GM21737 (cell line): ENCODE data around the gene MTCL3.

Experiments used
- ATAC-seq: cut with Tn5 transposase; IDR thresholded peaks from one replicate; pipeline ENCODE4 v1.9.1; 2021; ENCODE audit warnings: mild to moderate bottlenecking, moderate library complexity; ENCODE audit not compliant: unreplicated experiment

Gene MTCL3

DNA sequence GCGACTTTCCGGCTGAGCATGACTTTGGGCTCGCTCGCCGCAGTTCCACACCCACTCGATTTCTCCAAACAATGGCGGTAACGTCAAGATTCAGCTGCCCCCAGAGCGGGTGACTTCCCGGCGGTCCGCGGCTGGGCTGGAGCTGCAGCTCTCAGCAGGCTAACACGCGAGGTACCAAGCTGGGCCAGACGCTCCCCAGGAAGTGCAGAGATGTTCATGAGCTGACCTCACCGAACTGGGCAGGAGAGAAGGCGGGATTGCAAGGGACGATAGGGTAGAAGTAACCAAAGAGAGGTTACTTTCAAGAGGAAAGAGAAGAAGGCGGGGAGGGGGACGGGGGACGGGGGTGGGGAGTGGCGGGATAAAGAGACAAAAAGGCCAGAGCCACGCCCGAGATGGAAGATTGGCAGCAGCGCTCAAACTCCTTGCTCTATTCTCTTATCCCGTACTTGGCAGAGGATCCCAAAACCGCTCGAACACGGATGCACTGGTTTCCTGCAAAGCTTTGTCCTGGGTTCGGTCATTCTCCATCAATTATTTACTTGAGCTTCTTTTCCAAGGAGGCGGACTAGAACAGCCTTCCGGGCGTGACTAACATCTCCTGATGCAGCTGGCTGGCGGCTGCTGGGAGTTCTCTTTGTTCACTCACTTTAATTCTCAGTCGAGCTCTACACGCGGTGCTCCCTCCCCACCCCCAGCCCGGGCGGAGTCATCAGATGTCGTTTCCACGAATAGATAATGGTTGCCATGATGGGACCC is at the start of gene MTCL3:
Gene MTCL3 (minus strand): TSS at position 626 of the 759 bp plus-strand sequence.
- ATAC-seq: no peak

DNA sequence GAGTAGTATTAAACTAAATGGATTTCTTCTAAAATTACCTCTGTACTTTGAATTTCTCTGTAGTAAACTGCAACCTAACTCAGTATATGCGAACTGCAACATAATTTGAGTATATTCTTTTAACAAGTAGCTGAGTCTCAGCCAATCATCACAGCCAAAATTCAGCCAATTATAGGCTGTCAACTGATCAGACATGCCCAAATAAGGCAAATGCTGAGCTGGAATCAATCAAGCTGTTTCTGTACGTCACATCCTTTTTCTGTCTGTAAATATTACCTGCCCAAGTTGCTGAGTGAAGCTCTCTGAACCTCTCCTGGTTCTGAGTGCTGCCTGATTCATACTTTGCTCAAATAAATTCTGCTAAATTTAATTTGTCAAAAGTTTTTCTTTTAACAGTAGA is 48.3 kb upstream of the MTCL3 start:
- no peak for ATAC-seq

DNA sequence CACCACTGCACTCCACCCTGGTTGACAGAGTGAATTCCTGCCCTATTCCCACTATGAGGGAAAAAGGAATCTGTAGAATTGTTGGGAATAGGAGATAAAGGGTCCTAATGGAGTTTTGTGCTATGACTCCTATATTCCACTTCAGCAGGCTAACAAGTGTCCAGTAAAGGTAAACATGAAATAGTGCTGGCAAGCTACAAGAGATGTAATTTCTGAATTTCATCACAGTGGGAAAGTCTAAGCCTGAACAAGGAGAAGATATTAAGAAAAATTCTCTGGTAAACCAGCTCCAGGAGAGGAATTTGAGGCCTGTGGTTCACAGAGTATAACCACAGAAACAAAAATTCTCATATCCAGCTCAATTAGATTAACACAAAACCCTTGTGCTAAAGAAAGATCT is 47.5 kb upstream of the MTCL3 start:
- no peak for ATAC-seq

DNA sequence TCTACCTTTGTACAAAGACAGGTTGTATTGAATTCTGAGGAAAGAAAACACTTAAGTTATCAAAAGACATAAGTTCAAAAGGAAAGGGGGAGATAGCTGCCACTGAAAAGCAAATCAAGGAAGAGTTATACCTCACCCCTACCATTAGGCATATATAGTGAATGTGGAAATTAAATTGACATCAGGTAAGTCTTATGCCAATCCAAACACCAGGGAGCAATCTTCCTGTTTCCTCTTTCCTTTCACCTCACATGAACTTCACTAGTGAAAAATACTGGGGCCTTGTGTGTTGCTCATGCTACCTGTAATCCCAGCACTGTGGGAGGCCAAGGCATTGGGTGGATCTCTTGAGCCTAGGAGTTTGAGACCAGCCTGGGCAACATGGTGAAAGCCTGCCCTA is 47.0 kb upstream of the MTCL3 start:
- no peak for ATAC-seq

DNA sequence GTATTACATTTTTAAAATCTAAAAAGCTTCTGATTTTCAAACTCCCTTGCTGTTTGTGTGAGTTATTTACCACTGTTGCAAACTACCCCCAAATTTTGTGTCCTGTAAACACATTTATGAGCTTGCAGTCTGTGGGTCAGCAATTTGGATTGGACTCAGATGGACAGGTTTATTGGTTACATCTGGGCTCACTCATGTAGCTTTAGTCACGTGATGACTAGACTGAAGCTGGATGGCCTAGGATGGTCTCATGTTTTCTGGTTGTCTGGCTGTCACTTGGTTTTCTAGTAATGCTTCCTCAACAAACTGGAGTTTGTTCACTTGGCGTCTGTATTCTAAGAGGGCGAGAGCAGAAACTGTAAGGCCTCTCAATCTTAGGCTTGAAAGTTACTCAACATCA is 45.6 kb upstream of the MTCL3 start:
- ATAC-seq: no peak

DNA sequence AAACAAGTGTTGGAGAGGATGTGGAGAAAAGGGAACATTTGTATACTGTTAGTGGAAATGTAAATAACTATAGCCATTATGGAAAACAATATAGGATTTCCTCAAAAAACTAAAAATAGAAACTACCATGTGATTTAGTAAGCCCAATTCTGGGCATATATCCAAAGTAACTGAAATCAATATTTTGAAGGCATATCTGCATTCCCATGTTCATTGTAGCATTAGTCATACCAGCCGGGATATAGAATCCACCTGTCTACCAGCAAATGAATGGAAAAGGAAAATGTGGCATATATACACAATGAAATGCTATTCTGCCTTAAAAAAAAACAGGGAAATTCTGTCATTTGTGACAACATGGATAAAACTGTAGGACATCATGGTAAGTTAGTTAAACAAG is 42.5 kb upstream of the MTCL3 start:
- ATAC-seq: no peak

DNA sequence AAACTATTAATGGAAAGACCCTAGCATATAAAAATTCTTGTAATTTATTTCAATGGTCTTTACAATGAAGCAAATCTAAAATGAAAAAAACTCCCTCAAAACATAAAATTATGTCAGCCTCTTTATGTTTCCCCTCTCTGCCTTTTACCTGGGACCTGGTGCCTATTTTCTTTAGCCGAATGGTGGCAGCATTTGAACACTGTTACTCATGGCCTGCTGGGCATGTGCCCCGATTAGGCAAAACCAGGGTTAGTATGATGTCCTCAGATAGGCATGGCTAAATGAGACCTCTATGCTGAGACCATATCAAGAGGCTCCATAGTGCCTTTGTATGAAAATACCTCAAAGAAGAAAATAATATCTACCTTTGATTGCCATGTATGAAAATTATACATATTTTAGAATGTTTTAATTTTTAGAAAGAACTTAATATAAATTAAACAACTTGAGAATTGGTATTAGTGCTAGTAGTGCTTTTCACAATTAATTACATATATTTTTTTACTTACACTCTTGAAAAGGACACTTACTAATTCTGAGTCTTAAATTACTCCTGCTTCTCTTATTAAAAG is 35.4 kb upstream of the MTCL3 start:
- no peak for ATAC-seq

DNA sequence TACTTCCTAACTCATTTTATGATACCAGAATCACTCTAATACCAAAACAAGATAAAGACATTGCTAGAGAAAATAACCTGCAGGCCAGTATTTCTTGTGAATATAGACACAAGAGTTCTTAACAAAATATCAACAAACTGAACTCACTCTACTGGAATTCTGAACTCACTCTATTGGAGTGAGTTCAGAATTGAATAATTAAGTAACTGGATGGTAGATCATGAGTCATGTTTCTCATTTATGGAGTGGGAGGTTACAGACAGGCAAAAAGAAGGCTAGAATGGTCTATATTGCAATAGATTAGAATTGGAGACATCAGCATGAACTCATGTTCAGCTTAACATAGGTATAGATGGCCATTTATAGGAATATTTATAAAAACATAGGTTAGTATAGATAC is 31.3 kb upstream of the MTCL3 start:
- no peak for ATAC-seq

DNA sequence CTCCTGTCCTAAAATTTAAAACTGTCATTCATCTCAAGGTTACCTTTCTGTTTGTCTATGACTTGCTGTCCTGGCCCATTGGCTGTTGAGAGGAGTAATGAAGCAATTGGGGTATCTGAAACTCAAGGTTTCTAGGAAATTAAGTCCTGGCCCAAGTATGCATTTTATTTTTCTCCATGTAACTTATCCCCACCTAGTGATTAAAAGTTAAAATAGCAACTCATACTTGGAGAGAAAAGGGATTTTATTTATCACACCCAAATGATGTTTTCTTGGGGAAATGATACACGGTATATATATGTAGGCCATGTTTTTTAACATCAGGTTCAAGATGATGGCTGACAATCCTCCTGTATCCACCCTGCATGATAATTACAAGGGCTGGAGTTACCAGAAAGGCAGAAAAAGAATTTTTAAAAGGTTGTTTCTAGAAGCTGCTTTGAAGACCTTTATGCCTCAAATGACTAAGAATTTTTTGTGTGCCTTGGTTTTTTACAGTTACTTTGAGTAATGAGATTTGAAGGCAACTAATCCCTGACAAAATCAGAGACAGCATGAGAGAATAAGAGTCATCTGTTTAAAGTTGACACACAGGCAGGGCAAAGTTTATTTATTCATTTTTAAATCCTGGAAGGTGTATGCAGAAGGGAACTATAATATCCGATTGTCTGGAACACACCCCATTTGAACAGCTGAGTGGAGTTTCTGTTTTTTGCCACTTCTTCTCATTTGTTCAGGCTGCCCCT is 28.9 kb upstream of the MTCL3 start:
- ATAC-seq: no peak

DNA sequence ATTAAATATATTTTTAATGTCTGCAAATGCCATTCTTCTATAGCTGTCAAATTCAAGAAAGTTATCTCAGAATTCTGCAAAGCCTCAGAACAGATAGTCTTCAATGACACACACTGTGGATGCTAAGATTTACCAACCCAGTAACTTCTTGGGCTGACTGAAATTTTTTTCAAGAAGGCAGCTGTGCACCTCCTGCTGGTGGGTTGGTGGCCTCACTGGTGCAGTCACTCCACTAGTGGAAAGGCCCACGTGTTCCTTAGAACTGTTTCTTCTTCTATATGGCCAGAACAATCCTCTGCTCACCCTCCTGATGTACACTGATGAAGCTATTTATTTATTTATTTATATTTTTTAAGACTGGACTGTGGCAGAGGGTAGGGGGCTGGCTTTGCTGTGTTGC is 28.1 kb upstream of the MTCL3 start:
- no peak for ATAC-seq

DNA sequence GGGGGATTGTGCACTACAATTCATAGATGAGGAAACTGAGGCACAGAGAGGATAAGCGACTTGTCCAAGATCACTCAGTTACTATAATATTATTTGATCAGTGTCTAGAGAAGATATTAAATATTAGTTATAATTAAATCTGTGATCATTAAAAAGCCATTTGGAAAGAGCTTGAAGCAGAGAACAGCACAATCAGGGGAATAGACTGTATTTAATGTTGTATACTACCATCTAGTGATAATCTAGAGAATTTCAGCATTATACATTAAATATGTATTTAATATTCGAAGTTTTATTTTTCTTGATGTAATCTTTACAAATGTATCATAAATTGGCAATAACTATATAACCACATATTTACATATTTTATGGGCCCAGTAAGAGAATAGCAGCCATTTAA is 20.1 kb upstream of the MTCL3 start:
- ATAC-seq: no peak

DNA sequence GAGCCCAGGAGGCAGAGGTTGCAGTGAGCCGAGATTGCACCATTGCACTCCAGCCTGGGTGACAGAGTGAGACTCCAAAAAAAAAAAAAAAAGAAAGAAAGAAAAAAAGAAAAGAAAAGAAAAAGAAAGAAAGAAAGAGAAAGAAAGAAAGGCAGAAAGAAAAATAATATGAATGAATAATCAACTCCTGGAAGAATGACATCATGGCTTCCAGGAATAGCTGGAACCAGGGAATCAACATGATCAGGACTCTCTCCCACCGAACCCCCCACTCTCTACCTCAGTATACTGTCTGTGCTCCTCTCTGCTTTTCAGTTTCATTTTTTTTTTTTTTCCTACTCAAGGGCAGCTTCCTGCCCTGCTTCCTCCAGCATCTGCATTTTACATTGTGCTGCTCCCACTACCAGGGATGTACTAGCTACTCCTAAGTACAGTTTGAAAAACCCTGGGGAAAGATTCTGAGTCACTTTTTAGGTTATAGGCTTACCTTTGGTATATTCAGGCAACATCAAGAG is 19.7 kb upstream of the MTCL3 start:
- ATAC-seq: no peak

DNA sequence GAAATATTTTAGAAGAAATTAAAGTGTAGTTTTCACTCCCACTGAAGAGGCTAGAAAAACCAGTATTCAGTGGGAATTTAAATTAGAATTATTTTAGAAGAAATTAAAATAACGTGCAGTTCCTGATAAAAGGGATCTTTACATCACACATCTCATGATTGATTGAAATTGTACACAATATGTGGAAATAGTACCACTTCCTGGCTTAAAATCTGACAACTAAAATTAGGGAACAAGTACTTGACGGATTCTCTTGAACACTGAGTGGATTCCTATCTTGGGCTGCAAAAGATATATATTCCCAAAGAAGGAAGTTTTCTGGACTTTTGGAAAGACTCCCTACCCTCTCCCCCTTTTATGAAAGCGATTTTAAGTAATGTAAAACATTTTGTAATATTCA is 14.6 kb upstream of the MTCL3 start:
- ATAC-seq: no peak

DNA sequence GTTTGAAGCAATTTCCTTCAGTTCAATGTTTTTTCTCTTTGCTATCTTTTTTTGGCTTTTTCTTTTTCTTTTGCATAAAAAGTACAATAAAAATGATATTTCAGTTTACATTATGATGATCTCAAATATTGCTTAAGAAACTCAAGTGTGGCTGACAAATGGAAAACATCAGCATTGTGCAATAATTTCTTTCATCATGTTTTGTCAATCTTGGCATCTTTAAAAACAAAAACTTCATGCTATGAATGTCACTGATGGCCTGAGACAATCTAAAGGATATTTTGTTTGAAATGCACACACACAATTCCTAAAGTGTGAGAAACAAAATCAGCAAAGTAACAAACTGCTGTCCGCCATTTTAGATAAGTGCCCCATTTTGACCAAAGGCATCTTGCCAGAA is 13.9 kb upstream of the MTCL3 start:
- ATAC-seq: no peak

DNA sequence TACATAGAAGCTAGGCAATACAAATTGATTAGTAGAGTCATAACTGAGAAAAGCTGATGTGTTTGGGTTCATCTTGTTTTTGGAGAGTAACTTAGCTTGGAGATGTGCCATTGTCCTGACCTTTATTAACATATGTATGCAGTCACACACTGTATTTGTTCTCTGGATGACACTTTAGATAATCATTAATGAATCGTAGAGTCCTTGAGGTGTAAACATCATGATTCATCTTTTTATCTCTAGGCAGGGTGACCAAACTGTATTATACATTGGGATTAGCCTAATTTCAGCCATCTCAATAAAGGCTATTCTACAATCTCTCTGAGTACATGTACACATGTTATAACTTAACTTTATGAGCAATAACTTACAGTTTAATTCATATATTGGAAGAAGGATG is 3.6 kb upstream of the MTCL3 start:
- ATAC-seq: no peak

DNA sequence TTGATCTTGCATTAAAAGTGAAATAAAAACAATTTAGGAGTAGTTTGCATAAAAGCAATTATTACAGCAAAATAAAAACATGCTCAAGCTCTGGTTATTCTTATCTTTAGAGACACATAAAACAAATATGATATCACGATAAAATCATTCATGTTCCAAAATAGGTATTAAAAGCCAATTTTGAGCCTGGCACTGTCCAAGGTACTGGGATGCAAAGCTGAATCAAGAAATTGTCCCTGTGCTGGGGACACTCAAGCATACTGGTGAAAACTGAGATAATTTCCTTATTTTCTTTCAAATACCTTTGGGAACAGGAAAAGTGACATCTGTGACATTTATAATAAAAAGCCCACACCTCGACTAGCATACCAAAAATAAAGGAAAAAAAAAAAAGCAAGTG is 931 bp upstream of the MTCL3 start:
- no peak for ATAC-seq

DNA sequence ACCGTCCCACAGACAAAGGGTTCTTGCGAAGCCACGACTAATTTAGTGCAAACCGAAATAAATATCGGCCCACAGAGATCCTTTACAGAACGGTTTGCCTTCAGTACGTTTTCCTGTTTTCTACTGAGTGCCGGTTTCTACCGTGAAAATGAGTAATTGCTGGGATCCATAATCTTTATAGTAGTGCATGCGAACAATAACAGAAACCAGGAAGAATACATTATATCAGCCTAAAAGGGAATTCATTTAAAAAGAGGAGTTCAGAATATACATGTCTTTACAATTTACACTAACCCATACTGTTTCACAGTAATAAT is 292 bp upstream of the MTCL3 start:
- ATAC-seq: no peak

DNA sequence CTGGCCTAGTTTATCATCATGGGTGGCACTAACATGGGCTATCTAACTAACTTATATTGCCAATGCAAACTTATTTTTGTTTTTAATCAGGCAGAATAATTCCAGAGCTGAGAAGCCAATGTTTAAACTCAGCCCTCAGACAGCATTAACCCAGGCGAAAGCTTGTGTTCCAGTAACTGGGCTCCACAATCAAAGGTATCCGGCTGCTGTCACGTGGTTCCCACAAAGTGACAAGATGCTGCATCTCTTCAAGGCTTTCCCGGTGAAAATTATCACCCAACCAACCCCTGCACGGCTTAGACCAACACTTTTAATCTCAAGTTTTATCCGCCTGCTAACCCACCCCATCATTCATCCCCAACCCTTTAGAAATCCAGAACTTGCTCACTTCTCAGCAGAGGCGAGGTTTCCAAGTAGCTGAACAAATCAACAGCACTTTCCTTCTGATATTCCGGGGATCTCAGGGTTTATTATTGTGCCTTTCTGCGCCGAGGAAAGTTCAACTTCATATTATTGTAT is 885 bp downstream of the MTCL3 start:
- ATAC-seq: no peak

DNA sequence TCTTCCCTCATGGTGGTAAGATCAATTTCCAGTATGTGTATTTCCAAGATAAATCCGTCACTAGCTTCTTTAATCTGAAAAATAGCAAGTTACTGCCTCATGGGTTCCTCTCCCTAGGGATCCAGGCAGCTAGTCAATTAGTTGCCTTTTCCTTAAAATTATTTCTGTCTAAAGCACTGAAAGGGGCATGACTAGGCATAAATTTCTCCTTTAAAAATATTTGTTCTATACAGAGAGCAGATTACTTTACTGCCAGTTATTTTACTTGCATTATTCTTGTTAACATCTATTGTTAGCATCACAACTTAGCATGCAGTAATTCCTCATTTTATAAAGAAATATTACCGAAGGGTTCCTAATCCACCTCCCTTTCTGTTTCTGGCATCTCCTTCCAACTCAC is 1.4 kb downstream of the MTCL3 start:
- no peak for ATAC-seq

DNA sequence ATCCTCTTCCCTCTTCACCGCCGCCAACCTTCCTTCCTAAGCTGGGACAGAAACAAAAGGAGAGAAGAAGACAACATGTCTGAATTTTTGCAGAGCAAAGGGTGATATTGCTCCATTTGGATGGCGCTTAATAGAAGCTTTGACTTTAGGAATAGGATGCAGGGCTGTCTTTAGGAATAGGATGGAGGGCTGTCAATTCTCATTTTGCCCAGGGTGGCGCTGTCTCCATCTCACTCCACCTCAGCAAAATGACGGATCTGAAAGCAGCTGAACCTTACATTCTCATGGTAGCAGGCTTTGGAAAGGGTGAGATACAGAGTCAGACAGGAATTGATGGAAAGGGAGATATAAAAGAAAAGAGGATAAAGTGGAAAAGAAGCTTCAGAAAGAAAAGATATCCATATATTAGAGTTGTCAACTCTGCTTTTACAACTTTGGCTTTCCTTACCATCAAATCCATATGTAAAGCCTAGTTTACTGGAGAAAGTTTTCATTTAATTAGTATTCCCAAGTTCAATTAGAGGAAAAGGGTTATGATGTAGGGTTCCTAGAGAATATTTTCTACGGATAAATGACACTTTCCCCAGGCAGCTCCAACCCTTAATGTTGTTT is 2.4 kb downstream of the MTCL3 start:
- ATAC-seq: peak; percentile 56

DNA sequence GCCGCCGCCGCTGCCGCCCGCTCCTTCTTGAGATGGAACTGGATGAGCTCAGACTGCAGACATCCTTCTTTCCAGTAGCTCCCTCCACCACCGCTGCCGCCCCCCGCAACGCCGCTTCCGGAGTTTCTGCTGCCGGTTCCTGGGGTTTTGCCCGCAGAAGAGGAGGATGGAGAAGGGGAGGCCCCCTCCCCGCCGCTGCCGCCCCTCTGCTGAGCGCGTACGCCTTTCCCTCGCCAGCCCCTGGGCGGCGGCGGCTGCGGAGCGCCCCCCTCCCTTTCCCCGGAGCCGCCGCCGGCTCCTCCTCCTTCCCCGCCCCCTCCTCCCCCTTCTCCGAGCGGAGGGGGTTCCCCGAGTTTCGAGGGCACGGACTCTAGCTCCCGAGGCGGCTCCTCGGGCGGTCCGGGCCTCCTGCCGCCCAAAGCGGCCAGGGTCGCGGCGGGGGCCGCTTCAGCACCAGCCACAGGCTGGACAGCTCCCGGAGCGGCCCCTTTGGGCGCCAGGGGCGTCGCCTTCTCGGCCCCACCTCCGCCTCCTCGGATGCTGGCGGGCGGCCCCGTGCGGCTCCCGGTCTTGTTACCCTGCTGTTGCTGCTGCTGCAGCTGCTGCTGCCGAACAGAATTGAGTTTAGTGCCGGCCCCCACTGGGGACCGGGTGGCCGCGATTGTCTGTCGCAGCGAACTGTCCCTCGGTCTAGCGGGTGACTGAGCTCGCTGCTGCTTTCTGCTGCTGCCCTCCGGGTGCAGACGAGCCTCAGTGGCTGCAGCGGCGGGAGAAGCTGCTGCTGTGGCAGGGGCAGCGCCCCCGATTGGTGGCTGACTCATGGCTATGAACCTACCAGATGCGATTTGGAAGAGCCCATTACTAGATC is 3.1 kb downstream of the MTCL3 start:
- ATAC-seq: peak; percentile 65
